NCI-H226 (cell line): ENCODE results near the gene RUNX2.

Source experiments
- DNase-seq: peaks from one replicate; pipeline ENCODE4 v3.0.0-alpha.2; 2015

Gene RUNX2

GRCh38 chr6:45415788-45416518 is 87.8 kb downstream of the RUNX2 start:
- no peak for DNase-seq

DNA sequence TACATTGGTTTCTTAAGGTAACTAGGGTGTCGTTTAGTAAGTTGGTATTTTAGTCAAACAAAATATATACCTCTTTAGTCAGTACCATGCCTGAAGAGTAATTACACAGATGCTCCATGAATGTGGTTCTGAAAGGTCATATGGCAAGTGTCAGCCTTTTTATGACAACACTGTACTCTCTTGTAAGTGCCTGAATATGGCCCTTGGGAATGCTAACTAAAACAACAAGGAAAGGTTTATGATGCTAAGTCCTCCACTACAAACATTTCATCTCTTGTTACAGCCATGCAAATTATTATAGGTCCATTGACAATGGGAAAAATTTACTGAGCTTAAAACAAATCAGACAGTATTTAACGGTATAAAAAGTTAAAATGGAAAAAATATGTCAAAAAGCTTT is 88.6 kb downstream of the RUNX2 start:
- DNase-seq = no peak

GRCh38 chr6:45417436-45417835 is 89.3 kb downstream of the RUNX2 start:
- no peak for DNase-seq

- no peak for DNase-seq
Observed at GRCh38 chr6:45419571-45420082, 91.5 kb downstream of the RUNX2 start.

- DNase-seq = no peak
Observed at GRCh38 chr6:45420083-45420908, 92.2 kb downstream of the RUNX2 start.

GRCh38 chr6:45420909-45421708 is 93.0 kb downstream of the RUNX2 start:
- no peak for DNase-seq

- DNase-seq = peak; percentile 64
Observed at GRCh38 chr6:45421709-45422502, 93.8 kb downstream of the RUNX2 start.

GRCh38 chr6:45422503-45423110 is 94.5 kb downstream of the RUNX2 start:
- peak; percentile 44 for DNase-seq

GRCh38 chr6:45423111-45423823 is 95.1 kb downstream of the RUNX2 start:
- DNase-seq = no peak

- no peak for DNase-seq
Observed at GRCh38 chr6:45423824-45424450, 95.8 kb downstream of the RUNX2 start.

DNA sequence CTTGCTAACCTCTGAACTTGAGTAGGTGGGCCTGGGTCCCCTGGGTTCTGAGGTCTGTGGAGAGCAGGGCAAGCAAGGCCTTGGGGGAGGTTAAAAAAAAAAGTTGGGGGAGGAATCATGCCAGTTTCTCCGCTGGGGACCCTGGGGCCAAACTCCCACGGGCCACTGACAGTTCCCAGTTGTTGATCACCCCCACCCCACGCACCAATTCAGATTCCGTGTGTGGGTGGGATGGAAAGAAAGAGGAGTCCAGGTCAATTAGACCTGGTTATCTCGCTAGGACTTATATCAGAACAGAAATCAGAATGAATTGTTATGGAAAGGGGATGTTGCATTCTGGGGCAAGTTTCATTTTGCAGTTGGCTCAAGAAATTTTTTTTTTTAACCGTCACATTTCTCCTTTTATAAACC is 96.3 kb downstream of the RUNX2 start:
- no peak for DNase-seq

DNA sequence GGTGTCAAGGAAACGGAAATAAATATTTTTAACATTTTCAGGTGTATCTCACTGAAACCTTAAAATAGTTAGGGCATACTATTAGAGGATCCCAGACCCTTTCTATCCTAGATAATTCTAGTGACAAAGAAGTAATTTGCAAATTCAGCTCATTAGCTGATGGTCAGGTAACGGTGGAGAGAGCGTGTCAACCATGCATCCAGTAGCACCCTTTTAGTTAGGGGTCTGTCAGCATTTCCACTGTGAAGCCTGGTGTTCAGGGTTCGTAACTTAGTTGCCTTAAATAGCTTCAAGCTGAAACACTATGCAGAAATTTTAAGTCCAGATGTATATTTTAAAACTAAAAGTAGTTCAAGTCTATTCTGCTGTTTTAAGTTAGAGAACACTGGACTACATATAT is 98.1 kb downstream of the RUNX2 start:
- no peak for DNase-seq

GRCh38 chr6:45427726-45428125 is 99.6 kb downstream of the RUNX2 start:
- DNase-seq = no peak

DNA sequence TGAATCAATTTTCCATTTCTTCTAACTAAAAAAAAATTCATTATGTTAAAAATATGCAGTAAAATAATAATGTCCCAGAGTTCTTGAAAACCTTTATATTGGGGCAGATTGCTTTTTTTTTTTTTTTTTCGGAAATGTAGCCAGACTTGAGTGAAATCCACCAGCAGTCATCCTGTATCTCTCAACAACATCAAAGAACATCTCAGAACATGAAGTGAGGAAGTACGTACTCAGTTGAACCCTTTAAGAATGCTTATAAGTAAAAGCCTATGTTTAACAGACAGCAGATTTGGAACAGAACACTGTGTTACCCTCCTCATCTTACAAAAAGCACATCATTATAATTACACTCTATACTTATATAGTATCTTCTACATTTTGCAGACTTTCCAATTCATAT is 100.6 kb downstream of the RUNX2 start:
- no peak for DNase-seq

DNA sequence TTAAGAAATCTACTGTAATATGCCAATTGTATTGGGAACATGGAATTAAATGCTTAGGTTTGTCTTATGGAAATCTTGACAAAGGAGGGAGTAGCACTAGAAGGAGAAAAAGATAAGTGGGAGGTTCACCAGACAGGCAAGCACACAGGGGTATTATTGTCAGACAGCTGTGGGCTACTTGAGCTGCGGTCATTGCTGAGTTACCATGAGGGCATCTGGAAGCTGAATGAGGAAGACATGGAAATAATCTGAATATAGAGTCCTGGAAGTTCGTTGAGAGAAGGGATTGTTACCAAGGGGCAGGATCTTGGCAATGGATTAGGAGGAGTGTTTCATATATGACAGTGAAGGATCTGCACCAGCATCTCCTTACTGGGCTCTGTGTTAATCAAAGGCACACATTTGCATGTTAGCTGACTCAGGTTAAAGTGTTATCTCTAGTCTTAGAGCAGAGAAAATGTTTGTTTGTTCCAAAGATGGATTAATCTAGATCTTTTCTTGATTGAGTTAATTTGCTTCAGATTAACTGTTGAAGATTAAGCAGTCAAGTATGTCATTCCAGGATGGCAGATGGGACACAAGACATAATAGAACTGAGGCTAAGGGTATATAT is 102.6 kb downstream of the RUNX2 start:
- DNase-seq = no peak

DNA sequence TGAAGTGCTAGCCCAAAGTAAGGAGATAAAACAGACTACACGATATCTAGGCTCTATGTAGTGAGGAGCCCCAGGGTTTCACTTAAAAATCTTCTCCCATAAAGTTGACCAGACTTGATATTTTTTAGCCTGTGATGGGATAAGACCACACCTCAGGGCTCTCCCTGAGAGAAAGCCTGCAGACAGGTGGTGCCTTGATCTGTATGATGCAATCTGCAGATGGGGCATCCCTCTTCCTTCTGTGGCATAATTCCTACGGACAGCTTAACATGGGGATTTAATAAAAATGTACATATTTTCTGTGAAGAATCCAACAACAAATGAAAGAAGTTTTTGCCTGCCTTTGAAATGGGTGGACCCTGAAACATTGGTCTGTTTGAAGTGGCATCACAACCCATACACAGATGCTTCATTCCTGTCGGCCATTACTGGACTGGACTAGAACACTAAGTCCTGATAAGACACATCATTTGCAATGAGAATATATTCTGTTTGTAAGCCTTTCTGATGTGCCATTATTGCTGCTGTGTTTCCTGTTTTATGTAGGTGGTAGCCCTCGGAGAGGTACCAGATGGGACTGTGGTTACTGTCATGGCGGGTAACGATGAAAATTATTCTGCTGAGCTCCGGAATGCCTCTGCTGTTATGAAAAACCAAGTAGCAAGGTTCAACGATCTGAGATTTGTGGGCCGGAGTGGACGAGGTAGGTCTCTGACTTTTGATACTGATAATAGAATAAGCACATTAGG is 103.4 kb downstream of the RUNX2 start:
- DNase-seq = no peak

DNA sequence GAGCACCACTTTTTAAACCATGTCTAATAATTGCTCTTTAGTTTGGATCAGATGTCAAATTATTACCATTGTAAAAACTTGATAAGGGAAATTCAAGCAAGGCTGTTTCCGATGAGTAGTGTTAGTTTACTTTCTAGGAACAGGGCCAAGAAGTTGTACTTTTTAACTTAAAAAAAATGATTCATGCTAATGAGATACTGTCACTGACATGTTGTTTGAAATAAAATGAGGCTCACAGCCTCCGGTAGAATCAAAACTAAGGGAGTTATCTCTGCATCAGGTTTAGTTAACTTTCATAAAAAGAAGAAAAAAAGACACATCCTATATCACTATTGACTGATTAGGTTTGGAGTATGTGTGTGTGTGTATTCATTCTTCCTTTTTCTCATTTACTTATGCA is 104.8 kb downstream of the RUNX2 start:
- peak; percentile 65 for DNase-seq

- DNase-seq = no peak
Observed at GRCh38 chr6:45433533-45434380, 105.6 kb downstream of the RUNX2 start.

GRCh38 chr6:45434381-45434700 is 106.2 kb downstream of the RUNX2 start:
- DNase-seq = no peak
